K562 (cell line): ENCODE data around the gene GPX2. TPM values are rescaled to one million over a fixed set of nuclear protein-coding genes. Genes with fewer than 3 reads are reported as not detected.

ENCODE experiments used
- BRF2 ChIP-seq: IDR thresholded peaks from 3 replicates; pipeline ENCODE4 v1.6.1; 2011; ENCODE audit warnings: borderline replicate concordance, mild to moderate bottlenecking; ENCODE audit not compliant: insufficient read length, insufficient read depth
- NR3C1 ChIP-seq: sonication (generic); formaldehyde crosslinking; IDR thresholded peaks from 2 replicates; pipeline ENCODE4 v1.8.1; 2022; ENCODE audit warnings: missing genetic modification reagents
- TARDBP ChIP-seq: fragments of 450-650 bp; IDR thresholded peaks from 2 replicates; pipeline ENCODE4 v1.6.1; 2016
- ZC3H11A ChIP-seq: IDR thresholded peaks from 2 replicates; pipeline ENCODE4 v1.6.1; 2012; ENCODE audit warnings: low read depth, low read length, improper control_type of control experiment
- ZNF174 ChIP-seq: fragments of 250-450 bp; sonication (Bioruptor Pico); IDR thresholded peaks from 2 replicates; pipeline ENCODE4 v1.4.0; 2020; ENCODE audit warnings: mild to moderate bottlenecking
- polyA plus RNA-seq, 8 experiments: library from polyadenylated mRNA; depleted of rRNA in 4 of 8; stranded (reverse) in 5 of 8; unstranded in 3 of 8; fragments of >200 nt; fragmentation: Nextera tagmentation in 2 of 8; fragmentation: Illumina TruSeq in 1 of 8; extraction: Ambion mirVana in 2 of 8; extraction: Trizol in 1 of 8; gene quantifications; 2 replicates each; pipeline versions ENCODE4 v1.2.1 to v1.2.3, GENCODE V29; 2011 to 2014; ENCODE audit warnings: inconsistent platforms in 1 of 8, missing spikeins in 1 of 8
- total RNA-seq, 7 experiments: library from RNA; depleted of rRNA in 6 of 7; stranded (reverse); fragments of >200 nt in 6 of 7; fragmentation: Illumina TruSeq in 2 of 7; extraction: Trizol in 2 of 7; gene quantifications; 2 replicates each; pipeline versions ENCODE4 v1.2.1 to v1.2.3, GENCODE V29; 2011 to 2021; ENCODE audit warnings: low replicate concordance in 1 of 7
- TF ChIP-seq, protein P1 (sequence below): fragments of 450-650 bp; IDR thresholded peaks from 2 replicates; pipeline ENCODE4 v1.6.1; 2016; ENCODE audit warnings: low read depth
- TF ChIP-seq, protein P2 (sequence below): fragments of 450-650 bp; IDR thresholded peaks from 2 replicates; pipeline ENCODE4 v1.6.1; 2016; ENCODE audit warnings: mild to moderate bottlenecking, moderate library complexity

GPX2 gene
- total and polyA plus RNA-seq, 9 of the 15 experiments (the other 6 are each of a cell fraction or from before 2014, with no cell fraction given): 0.24 TPM; not detected in 8

DNA sequence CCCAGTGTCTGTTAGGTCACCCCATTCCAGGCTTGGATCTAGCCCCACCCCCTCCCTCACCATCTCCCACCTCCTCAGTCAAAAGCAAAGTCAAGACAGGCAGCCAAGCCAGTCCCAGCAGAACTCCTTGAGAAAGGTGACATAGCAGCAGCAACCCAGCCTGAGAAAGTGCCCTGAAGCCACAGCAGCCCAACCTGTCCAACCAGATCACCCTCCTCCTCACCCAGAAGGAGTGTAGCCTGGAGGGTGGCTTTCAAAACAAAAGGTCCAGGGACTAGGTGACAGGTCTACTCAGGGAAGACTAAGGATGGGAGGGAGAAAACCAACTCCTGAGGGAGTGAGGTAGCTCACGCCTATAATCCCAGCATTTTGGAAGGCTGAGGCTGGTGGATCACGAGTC, 24.4 kb upstream of the GPX2 start (continued):
- TF ChIP-seq, protein P1, sequence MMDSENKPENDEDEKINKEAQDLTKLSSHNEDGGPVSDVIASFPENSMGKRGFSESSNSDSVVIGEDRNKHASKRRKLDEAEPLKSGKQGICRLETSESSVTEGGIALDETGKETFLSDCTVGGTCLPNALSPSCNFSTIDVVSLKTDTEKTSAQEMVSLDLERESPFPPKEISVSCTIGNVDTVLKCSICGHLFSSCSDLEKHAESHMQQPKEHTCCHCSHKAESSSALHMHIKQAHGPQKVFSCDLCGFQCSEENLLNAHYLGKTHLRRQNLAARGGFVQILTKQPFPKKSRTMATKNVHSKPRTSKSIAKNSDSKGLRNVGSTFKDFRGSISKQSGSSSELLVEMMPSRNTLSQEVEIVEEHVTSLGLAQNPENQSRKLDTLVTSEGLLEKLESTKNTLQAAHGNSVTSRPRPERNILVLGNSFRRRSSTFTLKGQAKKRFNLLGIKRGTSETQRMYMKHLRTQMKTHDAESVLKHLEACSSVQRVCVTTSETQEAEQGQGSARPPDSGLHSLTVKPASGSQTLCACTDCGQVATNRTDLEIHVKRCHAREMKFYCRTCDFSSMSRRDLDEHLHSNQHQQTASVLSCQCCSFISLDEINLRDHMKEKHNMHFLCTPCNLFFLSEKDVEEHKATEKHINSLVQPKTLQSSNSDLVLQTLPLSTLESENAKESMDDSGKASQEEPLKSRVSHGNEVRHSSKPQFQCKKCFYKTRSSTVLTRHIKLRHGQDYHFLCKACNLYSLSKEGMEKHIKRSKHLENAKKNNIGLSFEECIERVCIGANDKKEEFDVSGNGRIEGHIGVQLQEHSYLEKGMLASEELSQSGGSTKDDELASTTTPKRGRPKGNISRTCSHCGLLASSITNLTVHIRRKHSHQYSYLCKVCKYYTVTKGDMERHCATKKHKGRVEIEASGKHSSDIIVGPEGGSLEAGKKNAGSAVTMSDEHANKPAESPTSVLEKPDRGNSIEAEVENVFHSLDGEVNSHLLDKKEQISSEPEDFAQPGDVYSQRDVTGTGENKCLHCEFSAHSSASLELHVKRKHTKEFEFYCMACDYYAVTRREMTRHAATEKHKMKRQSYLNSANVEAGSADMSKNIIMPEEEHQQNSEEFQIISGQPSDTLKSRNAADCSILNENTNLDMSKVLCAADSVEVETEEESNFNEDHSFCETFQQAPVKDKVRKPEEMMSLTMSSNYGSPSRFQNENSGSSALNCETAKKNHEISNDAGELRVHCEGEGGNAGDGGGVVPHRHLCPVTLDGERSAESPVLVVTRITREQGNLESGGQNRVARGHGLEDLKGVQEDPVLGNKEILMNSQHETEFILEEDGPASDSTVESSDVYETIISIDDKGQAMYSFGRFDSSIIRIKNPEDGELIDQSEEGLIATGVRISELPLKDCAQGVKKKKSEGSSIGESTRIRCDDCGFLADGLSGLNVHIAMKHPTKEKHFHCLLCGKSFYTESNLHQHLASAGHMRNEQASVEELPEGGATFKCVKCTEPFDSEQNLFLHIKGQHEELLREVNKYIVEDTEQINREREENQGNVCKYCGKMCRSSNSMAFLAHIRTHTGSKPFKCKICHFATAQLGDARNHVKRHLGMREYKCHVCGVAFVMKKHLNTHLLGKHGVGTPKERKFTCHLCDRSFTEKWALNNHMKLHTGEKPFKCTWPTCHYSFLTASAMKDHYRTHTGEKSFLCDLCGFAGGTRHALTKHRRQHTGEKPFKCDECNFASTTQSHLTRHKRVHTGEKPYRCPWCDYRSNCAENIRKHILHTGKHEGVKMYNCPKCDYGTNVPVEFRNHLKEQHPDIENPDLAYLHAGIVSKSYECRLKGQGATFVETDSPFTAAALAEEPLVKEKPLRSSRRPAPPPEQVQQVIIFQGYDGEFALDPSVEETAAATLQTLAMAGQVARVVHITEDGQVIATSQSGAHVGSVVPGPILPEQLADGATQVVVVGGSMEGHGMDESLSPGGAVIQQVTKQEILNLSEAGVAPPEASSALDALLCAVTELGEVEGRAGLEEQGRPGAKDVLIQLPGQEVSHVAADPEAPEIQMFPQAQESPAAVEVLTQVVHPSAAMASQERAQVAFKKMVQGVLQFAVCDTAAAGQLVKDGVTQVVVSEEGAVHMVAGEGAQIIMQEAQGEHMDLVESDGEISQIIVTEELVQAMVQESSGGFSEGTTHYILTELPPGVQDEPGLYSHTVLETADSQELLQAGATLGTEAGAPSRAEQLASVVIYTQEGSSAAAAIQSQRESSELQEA: no peak
- no peak for TF ChIP-seq BRF2
- no peak for TF ChIP-seq TARDBP
- no peak for TF ChIP-seq ZNF174 (CRISPR knock-in tag)
- TF ChIP-seq ZC3H11A: no peak
- TF ChIP-seq NR3C1 (CRISPR knock-in tag): no peak
- TF ChIP-seq, protein P2, sequence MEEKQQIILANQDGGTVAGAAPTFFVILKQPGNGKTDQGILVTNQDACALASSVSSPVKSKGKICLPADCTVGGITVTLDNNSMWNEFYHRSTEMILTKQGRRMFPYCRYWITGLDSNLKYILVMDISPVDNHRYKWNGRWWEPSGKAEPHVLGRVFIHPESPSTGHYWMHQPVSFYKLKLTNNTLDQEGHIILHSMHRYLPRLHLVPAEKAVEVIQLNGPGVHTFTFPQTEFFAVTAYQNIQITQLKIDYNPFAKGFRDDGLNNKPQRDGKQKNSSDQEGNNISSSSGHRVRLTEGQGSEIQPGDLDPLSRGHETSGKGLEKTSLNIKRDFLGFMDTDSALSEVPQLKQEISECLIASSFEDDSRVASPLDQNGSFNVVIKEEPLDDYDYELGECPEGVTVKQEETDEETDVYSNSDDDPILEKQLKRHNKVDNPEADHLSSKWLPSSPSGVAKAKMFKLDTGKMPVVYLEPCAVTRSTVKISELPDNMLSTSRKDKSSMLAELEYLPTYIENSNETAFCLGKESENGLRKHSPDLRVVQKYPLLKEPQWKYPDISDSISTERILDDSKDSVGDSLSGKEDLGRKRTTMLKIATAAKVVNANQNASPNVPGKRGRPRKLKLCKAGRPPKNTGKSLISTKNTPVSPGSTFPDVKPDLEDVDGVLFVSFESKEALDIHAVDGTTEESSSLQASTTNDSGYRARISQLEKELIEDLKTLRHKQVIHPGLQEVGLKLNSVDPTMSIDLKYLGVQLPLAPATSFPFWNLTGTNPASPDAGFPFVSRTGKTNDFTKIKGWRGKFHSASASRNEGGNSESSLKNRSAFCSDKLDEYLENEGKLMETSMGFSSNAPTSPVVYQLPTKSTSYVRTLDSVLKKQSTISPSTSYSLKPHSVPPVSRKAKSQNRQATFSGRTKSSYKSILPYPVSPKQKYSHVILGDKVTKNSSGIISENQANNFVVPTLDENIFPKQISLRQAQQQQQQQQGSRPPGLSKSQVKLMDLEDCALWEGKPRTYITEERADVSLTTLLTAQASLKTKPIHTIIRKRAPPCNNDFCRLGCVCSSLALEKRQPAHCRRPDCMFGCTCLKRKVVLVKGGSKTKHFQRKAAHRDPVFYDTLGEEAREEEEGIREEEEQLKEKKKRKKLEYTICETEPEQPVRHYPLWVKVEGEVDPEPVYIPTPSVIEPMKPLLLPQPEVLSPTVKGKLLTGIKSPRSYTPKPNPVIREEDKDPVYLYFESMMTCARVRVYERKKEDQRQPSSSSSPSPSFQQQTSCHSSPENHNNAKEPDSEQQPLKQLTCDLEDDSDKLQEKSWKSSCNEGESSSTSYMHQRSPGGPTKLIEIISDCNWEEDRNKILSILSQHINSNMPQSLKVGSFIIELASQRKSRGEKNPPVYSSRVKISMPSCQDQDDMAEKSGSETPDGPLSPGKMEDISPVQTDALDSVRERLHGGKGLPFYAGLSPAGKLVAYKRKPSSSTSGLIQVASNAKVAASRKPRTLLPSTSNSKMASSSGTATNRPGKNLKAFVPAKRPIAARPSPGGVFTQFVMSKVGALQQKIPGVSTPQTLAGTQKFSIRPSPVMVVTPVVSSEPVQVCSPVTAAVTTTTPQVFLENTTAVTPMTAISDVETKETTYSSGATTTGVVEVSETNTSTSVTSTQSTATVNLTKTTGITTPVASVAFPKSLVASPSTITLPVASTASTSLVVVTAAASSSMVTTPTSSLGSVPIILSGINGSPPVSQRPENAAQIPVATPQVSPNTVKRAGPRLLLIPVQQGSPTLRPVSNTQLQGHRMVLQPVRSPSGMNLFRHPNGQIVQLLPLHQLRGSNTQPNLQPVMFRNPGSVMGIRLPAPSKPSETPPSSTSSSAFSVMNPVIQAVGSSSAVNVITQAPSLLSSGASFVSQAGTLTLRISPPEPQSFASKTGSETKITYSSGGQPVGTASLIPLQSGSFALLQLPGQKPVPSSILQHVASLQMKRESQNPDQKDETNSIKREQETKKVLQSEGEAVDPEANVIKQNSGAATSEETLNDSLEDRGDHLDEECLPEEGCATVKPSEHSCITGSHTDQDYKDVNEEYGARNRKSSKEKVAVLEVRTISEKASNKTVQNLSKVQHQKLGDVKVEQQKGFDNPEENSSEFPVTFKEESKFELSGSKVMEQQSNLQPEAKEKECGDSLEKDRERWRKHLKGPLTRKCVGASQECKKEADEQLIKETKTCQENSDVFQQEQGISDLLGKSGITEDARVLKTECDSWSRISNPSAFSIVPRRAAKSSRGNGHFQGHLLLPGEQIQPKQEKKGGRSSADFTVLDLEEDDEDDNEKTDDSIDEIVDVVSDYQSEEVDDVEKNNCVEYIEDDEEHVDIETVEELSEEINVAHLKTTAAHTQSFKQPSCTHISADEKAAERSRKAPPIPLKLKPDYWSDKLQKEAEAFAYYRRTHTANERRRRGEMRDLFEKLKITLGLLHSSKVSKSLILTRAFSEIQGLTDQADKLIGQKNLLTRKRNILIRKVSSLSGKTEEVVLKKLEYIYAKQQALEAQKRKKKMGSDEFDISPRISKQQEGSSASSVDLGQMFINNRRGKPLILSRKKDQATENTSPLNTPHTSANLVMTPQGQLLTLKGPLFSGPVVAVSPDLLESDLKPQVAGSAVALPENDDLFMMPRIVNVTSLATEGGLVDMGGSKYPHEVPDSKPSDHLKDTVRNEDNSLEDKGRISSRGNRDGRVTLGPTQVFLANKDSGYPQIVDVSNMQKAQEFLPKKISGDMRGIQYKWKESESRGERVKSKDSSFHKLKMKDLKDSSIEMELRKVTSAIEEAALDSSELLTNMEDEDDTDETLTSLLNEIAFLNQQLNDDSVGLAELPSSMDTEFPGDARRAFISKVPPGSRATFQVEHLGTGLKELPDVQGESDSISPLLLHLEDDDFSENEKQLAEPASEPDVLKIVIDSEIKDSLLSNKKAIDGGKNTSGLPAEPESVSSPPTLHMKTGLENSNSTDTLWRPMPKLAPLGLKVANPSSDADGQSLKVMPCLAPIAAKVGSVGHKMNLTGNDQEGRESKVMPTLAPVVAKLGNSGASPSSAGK: no peak
